GM18511 (cell line): ENCODE results near the gene ELK4.

Source experiments
- ATAC-seq: cut with Tn5 transposase; IDR thresholded peaks from one replicate; pipeline ENCODE4 v1.9.1; 2021; ENCODE audit warnings: mild to moderate bottlenecking, moderate library complexity; ENCODE audit not compliant: unreplicated experiment

ELK4 gene

GRCh38 chr1:205584732-205585131, 47.1 kb downstream of the ELK4 start:
- ATAC-seq: no peak

- no peak for ATAC-seq
Measured at GRCh38 chr1:205583461-205584130, 48.2 kb downstream of the ELK4 start.

GRCh38 chr1:205582471-205583291, 49.1 kb downstream of the ELK4 start:
- no peak for ATAC-seq

GRCh38 chr1:205582046-205582445, 49.8 kb downstream of the ELK4 start:
- ATAC-seq: no peak

- no peak for ATAC-seq
Measured at GRCh38 chr1:205581321-205581980, 50.4 kb downstream of the ELK4 start.

- ATAC-seq: no peak
Measured at GRCh38 chr1:205580923-205581180, 51.0 kb downstream of the ELK4 start.

- ATAC-seq: no peak
Measured at GRCh38 chr1:205580140-205580922, 51.5 kb downstream of the ELK4 start.

- no peak for ATAC-seq
Measured at GRCh38 chr1:205579711-205580110, 52.1 kb downstream of the ELK4 start.

GRCh38 chr1:205578780-205579571, 52.8 kb downstream of the ELK4 start:
- no peak for ATAC-seq

- no peak for ATAC-seq
Measured at GRCh38 chr1:205577874-205578658, 53.7 kb downstream of the ELK4 start.

- ATAC-seq: no peak
Measured at GRCh38 chr1:205576805-205577761, 54.7 kb downstream of the ELK4 start.

GRCh38 chr1:205576011-205576410, 55.8 kb downstream of the ELK4 start:
- no peak for ATAC-seq

- ATAC-seq: no peak
Measured at GRCh38 chr1:205575294-205575885, 56.4 kb downstream of the ELK4 start.

- ATAC-seq: no peak
Measured at GRCh38 chr1:205572421-205572820, 59.4 kb downstream of the ELK4 start.

- ATAC-seq: no peak
Measured at GRCh38 chr1:205571747-205572146, 60.1 kb downstream of the ELK4 start.

GRCh38 chr1:205570796-205571537, 60.8 kb downstream of the ELK4 start:
- no peak for ATAC-seq

- no peak for ATAC-seq
Measured at GRCh38 chr1:205570173-205570501, 61.7 kb downstream of the ELK4 start.
